CD14-positive monocyte (primary cell): Measurements from ENCODE around the gene LCOR. TPM values are rescaled to one million over a fixed set of nuclear protein-coding genes. Genes with fewer than 3 reads are reported as not detected.
A peak's percentile ranks its signal among the peaks of the same experiment; 100 is the strongest.

ENCODE experiments used
- DNase-seq, 3 donors: peaks; one replicate each; pipeline ENCODE4 v3.0.0-alpha.2; 2011 to 2022
- H2AFZ ChIP-seq: 2 replicates; pipeline ENCODE4 v1.6.0; 2012; ENCODE audit warnings: mild to moderate bottlenecking, low read depth, low read length, inconsistent platforms; ENCODE audit not compliant: insufficient read depth, poor library complexity, severe bottlenecking
- H3K27ac ChIP-seq, 2 donors: 1 replicate in 1 of 2; 2 replicates in 1 of 2; pipeline ENCODE4 v1.5.1; 2012 to 2013; ENCODE audit warnings: low read length in 2 of 2, control low read depth in 1 of 2, inconsistent platforms in 1 of 2, low read depth in 1 of 2, mild to moderate bottlenecking in 1 of 2
- H3K27me3 ChIP-seq, 2 donors: one replicate each; pipeline versions ENCODE4 v1.6.0 to v1.6.1; 2011 to 2013; ENCODE audit warnings: low read length in 2 of 2; ENCODE audit not compliant: control insufficient read depth in 2 of 2, insufficient read depth in 2 of 2
- H3K36me3 ChIP-seq, 2 donors: replicated peaks in 1 of 2; 1 replicate in 1 of 2; 2 replicates in 1 of 2; pipeline versions ENCODE4 v1.5.1 to v1.6.1; 2012 to 2013; ENCODE audit warnings: low read length in 2 of 2, control low read depth in 1 of 2, inconsistent platforms in 1 of 2, mild to moderate bottlenecking in 1 of 2; ENCODE audit not compliant: insufficient read depth in 2 of 2, control insufficient read depth in 1 of 2
- H3K4me1 ChIP-seq, 2 donors: 1 replicate in 1 of 2; 2 replicates in 1 of 2; pipeline versions ENCODE4 v1.5.1 to v1.6.1; 2012 to 2013; ENCODE audit warnings: low read length in 2 of 2, control low read depth in 1 of 2, inconsistent platforms in 1 of 2, mild to moderate bottlenecking in 1 of 2, moderate library complexity in 1 of 2; ENCODE audit not compliant: insufficient read depth in 2 of 2, control insufficient read depth in 1 of 2
- H3K4me2 ChIP-seq: replicated peaks from 2 replicates; pipeline ENCODE3; 2012; ENCODE audit warnings: low read length, moderate library complexity, mild to moderate bottlenecking; ENCODE audit not compliant: poor library complexity, severe bottlenecking; ENCODE audit errors: extremely low read depth
- H3K4me3 ChIP-seq, 3 experiments: fragments of 200-600 bp in 1 of 3; sonication (generic) in 1 of 3; replicated peaks in 1 of 3; 1 replicate in 2 of 3; 2 replicates in 1 of 3; pipeline ENCODE4 v1.5.1; 2011 to 2013; ENCODE audit warnings: low read length in 3 of 3, mild to moderate bottlenecking in 3 of 3, control low read depth in 2 of 3, low read depth in 2 of 3, inconsistent platforms in 1 of 3, moderate library complexity in 1 of 3
- H3K79me2 ChIP-seq: 2 replicates; pipeline ENCODE4 v1.6.0; 2012; ENCODE audit warnings: mild to moderate bottlenecking, control low read depth, inconsistent platforms, low read length, moderate library complexity; ENCODE audit not compliant: insufficient read depth
- H3K9ac ChIP-seq: 2 replicates; pipeline ENCODE4 v1.6.0; 2017; ENCODE audit warnings: low read length, mild to moderate bottlenecking; ENCODE audit not compliant: insufficient read depth, poor library complexity, severe bottlenecking
- H3K9me3 ChIP-seq, 2 donors: replicated peaks in 1 of 2; 1 replicate in 1 of 2; 2 replicates in 1 of 2; pipeline versions ENCODE4 v1.5.1 to v1.6.1; 2012 to 2013; ENCODE audit warnings: low read length in 2 of 2, control low read depth in 1 of 2; ENCODE audit not compliant: control insufficient read depth in 1 of 2, insufficient read depth in 1 of 2
- H4K20me1 ChIP-seq: 2 replicates; pipeline ENCODE4 v1.6.0; 2012; ENCODE audit warnings: mild to moderate bottlenecking, low read length, control low read depth, moderate library complexity; ENCODE audit not compliant: insufficient read depth
- H3K27ac Mint-ChIP-seq, 7 donors: one replicate each; pipeline ENCODE4 v1.8.0; 2020; ENCODE audit warnings: mild to moderate bottlenecking in 7 of 7, mixed read lengths in 7 of 7, moderate library complexity in 6 of 7, inconsistent platforms in 2 of 7
- H3K27me3 Mint-ChIP-seq, 3 donors: one replicate each; pipeline ENCODE4 v1.8.0; 2021 to 2022; ENCODE audit warnings: low read depth in 3 of 3, mild to moderate bottlenecking in 3 of 3, mixed read lengths in 3 of 3, moderate library complexity in 3 of 3, inconsistent platforms in 1 of 3
- H3K36me3 Mint-ChIP-seq, 2 donors: one replicate each; pipeline ENCODE4 v1.8.0; 2020; ENCODE audit warnings: mixed read lengths in 2 of 2, inconsistent platforms in 1 of 2, mild to moderate bottlenecking in 1 of 2
- H3K4me1 Mint-ChIP-seq: one replicate; pipeline ENCODE4 v1.8.0; 2020; ENCODE audit warnings: mild to moderate bottlenecking, mixed read lengths
- H3K4me3 Mint-ChIP-seq, 2 donors: one replicate each; pipeline ENCODE4 v1.8.0; 2020; ENCODE audit warnings: mild to moderate bottlenecking in 2 of 2, mixed read lengths in 2 of 2, moderate library complexity in 1 of 2
- H3K9me3 Mint-ChIP-seq, 7 donors: one replicate each; pipeline ENCODE4 v1.8.0; 2020 to 2022; ENCODE audit warnings: mixed read lengths in 7 of 7, mild to moderate bottlenecking in 6 of 7, moderate library complexity in 6 of 7, inconsistent platforms in 2 of 7
- CTCF ChIP-seq: fragments of 200-600 bp; IDR thresholded peaks from one replicate; pipeline ENCODE4 v1.8.0; 2022; ENCODE audit warnings: antibody characterized with exemption, mild to moderate bottlenecking
- WGBS: methylation state at CpG from one replicate; pipeline ENCODE4 v1.1.5; 2013; ENCODE audit warnings: missing lambda C conversion rate; ENCODE audit not compliant: insufficient coverage; 5-methylcytosine and 5-hydroxymethylcytosine counted together
- intact Hi-C, 2 donors: fragments of 100-400 bp; cut with micrococcal nuclease; formaldehyde crosslinking; loops; one replicate each; pipeline versions ENCODE4 v1.15.0 to v1.15.1; 2023
- polyA plus RNA-seq, 3 donors: library from polyadenylated mRNA; depleted of rRNA in 1 of 3; unstranded in 2 of 3; stranded (reverse) in 1 of 3; fragments of 300-500 nt in 2 of 3; fragments of >200 nt in 1 of 3; fragmentation: Illumina TruSeq in 2 of 3; gene quantifications; 1 replicate in 2 of 3; 2 replicates in 1 of 3; pipeline ENCODE4 v1.2.3, GENCODE V29; 2012 to 2021

The LCOR gene
- polyA plus RNA-seq, 3 donors: 5.7 to 11.8 (median 10.0) TPM

GRCh38 chr10:97017474-97017903 is 185.4 kb downstream of the LCOR start:
- Mint-ChIP-seq H3K27me3 (peaks cover 0 to 7% (median 0%) of the 10 kb centered on the region in 3 donors), H3K27ac (no peak overlapping the region), H3K36me3 (no peaks in the 10 kb centered on the region), H3K4me1 (peaks cover 8% of the 10 kb centered on the region), H3K4me3 (no peak overlapping the region), H3K9me3 (no peaks in the 10 kb centered on the region)
- H3K36me3 ChIP-seq: no peaks in the 10 kb centered on the region
- 100% methylated on average over 2 of the region's 5 CpGs for WGBS
- H3K4me1 ChIP-seq: no peaks in the 10 kb centered on the region
- no peaks in the 10 kb centered on the region for H3K27me3 ChIP-seq
- no peak overlapping the region for H2AFZ ChIP-seq
- no peaks in the 10 kb centered on the region for H3K79me2 ChIP-seq
- TF ChIP-seq CTCF: no peak
- no peak overlapping the region for H3K27ac ChIP-seq
- no peaks in the 10 kb centered on the region for H4K20me1 ChIP-seq
- DNase-seq: no peak
- H3K4me3 ChIP-seq: no peak overlapping the region
- H3K9me3 ChIP-seq: no peaks in the 10 kb centered on the region
- H3K9ac ChIP-seq: peak overlapping the region; percentile 6
- no peak overlapping the region for H3K4me2 ChIP-seq
- intact Hi-C loops: no loop called here

GRCh38 chr10:97018251-97019212 is 186.4 kb downstream of the LCOR start:
- Histone ChIP-seq H3K36me3 (no peaks in the 10 kb centered on the region), H3K9ac (no peak overlapping the region), H3K4me1 (no peaks in the 10 kb centered on the region), H4K20me1 (no peaks in the 10 kb centered on the region), H3K4me3 (no peak overlapping the region), H2AFZ (no peak overlapping the region), H3K9me3 (no peaks in the 10 kb centered on the region), H3K4me2 (no peak overlapping the region), H3K79me2 (no peaks in the 10 kb centered on the region), H3K27ac (no peak overlapping the region), H3K27me3 (no peaks in the 10 kb centered on the region)
- WGBS: 87% methylated on average over 14 of the region's 18 CpGs
- no peaks in the 10 kb centered on the region for H3K36me3 Mint-ChIP-seq
- H3K4me1 Mint-ChIP-seq: peaks cover 8% of the 10 kb centered on the region
- H3K27ac Mint-ChIP-seq: no peak overlapping the region
- no peak overlapping the region for H3K4me3 Mint-ChIP-seq
- H3K9me3 Mint-ChIP-seq: no peaks in the 10 kb centered on the region
- intact Hi-C loops: no loop called here
- TF ChIP-seq CTCF: no peak
- DNase-seq: no peak
- H3K27me3 Mint-ChIP-seq: peaks cover 0 to 7% (median 0%) of the 10 kb centered on the region in 3 donors
